ENCODE results near the gene SYNJ2. TPM values are rescaled to one million over a fixed set of nuclear protein-coding genes. Genes with fewer than 3 reads are reported as not detected.

SYNJ2 gene
- total and polyA plus RNA-seq, 2 of the 4 experiments (the other 2 are of a cell fraction), result 40.8 to 45.2 TPM

DNA sequence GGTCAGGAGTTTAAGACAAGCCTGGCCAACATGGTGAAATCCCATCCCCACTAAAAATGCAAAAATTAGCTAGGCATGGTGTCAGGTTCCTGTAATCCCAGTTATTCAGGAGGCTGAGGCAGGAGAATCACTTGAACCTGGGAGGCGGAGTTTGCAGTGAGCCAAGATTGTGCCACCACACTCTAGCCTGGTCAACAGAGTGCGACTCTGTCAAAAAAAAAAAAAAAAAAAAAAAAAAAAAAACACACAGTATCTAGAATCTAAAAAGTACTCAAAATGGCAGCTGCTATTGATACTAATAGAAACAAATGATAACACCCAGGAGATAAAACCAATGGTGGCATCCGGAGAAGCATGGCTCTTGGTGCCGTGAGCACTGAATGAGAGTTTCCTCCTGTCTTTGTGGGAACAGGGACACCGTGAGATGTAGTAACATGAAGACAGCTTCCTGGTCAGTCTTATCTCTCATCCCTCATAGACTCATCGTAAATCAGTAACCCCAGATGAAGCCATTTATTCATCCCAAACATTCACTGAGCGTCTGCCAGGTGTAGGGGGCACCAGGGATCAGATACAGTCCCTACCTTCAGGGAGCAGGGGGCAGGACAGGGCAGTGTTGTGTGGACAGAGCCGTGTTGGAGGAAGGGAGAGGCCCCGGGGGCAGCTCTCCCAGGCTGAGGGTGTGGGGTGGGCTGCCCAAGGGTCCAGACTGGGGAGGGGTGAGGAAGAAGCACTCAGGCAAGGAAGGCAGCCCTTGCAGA is 66.1 kb downstream of the SYNJ2 start:
- no peak overlapping the region for H3K9ac ChIP-seq (ENCODE audit: low read depth, low read length)
- dilution Hi-C loops (cut with HindIII; ENCODE audit: low sequenced_read_pairs, unreplicated experiment), result no loop called here
- TF ChIP-seq RFX5 (IDR thresholded peaks at IDR 0.05; ENCODE audit: low read depth, low read length), result no peak
- no peak for TF ChIP-seq NFE2L2 (IDR thresholded peaks at IDR 0.05; ENCODE audit: low read depth, low read length)
- TF ChIP-seq MXI1 (IDR thresholded peaks at IDR 0.05; ENCODE audit: borderline replicate concordance, low read depth, low read length), result no peak
- TF ChIP-seq CEBPB (IDR thresholded peaks at IDR 0.05; ENCODE audit: low read depth, low read length), result no peak
- no peak for TF ChIP-seq FOS (IDR thresholded peaks at IDR 0.05; ENCODE audit: low read depth, low read length)
- no peak for TF ChIP-seq POLR2A (IDR thresholded peaks at IDR 0.05; ENCODE audit: low read depth, low read length)
- no peak for TF ChIP-seq CHD1 (IDR thresholded peaks at IDR 0.05; ENCODE audit: low read depth, low read length)
- TF ChIP-seq MAFK (IDR thresholded peaks at IDR 0.05; ENCODE audit: low read depth, low read length), result no peak
- TF ChIP-seq, protein P1, sequence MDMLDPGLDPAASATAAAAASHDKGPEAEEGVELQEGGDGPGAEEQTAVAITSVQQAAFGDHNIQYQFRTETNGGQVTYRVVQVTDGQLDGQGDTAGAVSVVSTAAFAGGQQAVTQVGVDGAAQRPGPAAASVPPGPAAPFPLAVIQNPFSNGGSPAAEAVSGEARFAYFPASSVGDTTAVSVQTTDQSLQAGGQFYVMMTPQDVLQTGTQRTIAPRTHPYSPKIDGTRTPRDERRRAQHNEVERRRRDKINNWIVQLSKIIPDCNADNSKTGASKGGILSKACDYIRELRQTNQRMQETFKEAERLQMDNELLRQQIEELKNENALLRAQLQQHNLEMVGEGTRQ (IDR thresholded peaks at IDR 0.05; ENCODE audit: low read depth, low read length), result no peak
- TF ChIP-seq SMC3 (IDR thresholded peaks at IDR 0.05; ENCODE audit: low read depth, low read length), result no peak
- TF ChIP-seq CTCF (conservative IDR thresholded peaks at IDR 0.05; ENCODE audit: low read depth, low read length), result no peak
- TF ChIP-seq RAD21 (IDR thresholded peaks at IDR 0.05; ENCODE audit: low read length), result no peak
- TF ChIP-seq RCOR1 (IDR thresholded peaks at IDR 0.05; ENCODE audit: insufficient replicate concordance, low read length), result no peak
- TF ChIP-seq MAZ (IDR thresholded peaks at IDR 0.05; ENCODE audit: borderline replicate concordance, low read depth, low read length), result no peak
- TF ChIP-seq ELK1 (IDR thresholded peaks at IDR 0.05; ENCODE audit: borderline replicate concordance, low read depth, low read length), result no peak

More for the DNA sequence above, 66.1 kb downstream of the SYNJ2 start:
- Histone ChIP-seq H2BK120ac (ENCODE audit: low read depth, low read length) (peak overlapping the region; percentile 50; the same call in 1 of the 2 replicates), H2AK5ac (ENCODE audit: low read depth, low read length) (peak overlapping the region; percentile 49), H4K20me1 (ENCODE audit: insufficient read depth, low read length) (no peaks in the 10 kb centered on the region), H3K79me1 (ENCODE audit: low read depth in 1 of 2, low read length in 2 of 2) (peaks cover 44 to 84% of the 10 kb centered on the region in 2 experiments), H4K5ac (ENCODE audit: low read depth, low read length) (peak overlapping the region; percentile 53; the same call in 1 of the 2 replicates), H3K4me3 (ENCODE audit: insufficient read depth, low read depth, low read length) (no peak overlapping the region), H2BK15ac (ENCODE audit: low read depth, low read length) (no peak overlapping the region), H3K4ac (ENCODE audit: low read depth, low read length) (peak overlapping the region; percentile 51), H4K8ac (ENCODE audit: low read depth in 2 of 2, low read length in 2 of 2) (peak overlapping the region in 1 of 2 experiments; percentile 41; a peak in 1 of 4 replicates), H4K91ac (ENCODE audit: insufficient read depth, low read depth, low read length) (peak overlapping the region; percentile 51), H3K36me3 (ENCODE audit: control insufficient read depth, insufficient read depth, low read length) (peaks cover 37% of the 10 kb centered on the region), H2AFZ (replicated peaks; ENCODE audit: low read length, poor library complexity) (no peak overlapping the region), H3K9me3 (ENCODE audit: control insufficient read depth, insufficient read depth, low read length) (no peaks in the 10 kb centered on the region), H3K18ac (ENCODE audit: low read depth, low read length) (peak overlapping the region; percentile 18; the same call in 1 of the 2 replicates), H2AK9ac (replicated peaks; ENCODE audit: low read depth, low read length, poor library complexity) (peak overlapping the region; percentile 44), H2BK20ac (ENCODE audit: low read depth, low read length) (no peak overlapping the region), H3K14ac (replicated peaks; ENCODE audit: low read depth, low read length) (0 out of 2 replicates have a peak overlapping the region, but pooled peaks have one; percentile 37), H3K27ac (ENCODE audit: insufficient read depth, low read length) (no peak overlapping the region), H3K27me3 (ENCODE audit: control insufficient read depth, insufficient read depth, low read length) (no peaks in the 10 kb centered on the region), H2BK5ac (ENCODE audit: low read depth, low read length, poor library complexity, severe bottlenecking) (peak overlapping the region; percentile 10), H3K23ac (ENCODE audit: low read depth, low read length) (peak overlapping the region; percentile 72; the same call in 1 of the 2 replicates), H3K9me1 (ENCODE audit: insufficient read depth, low read length) (peaks cover 59% of the 10 kb centered on the region), H3K4me2 (ENCODE audit: low read depth, low read length) (no peak overlapping the region), H3K4me1 (ENCODE audit: control insufficient read depth, insufficient read depth, low read length) (peaks cover 15% of the 10 kb centered on the region), H3K56ac (ENCODE audit: extremely low read depth, insufficient read depth, low read length) (no peak overlapping the region)
- WGBS, 2 experiments (ENCODE audit: extremely low coverage in 2 of 2, insufficient read length in 1 of 2), result 61% methylated on average over 2 of the region's 9 CpGs; no CpG with 5 or more reads in 1 of the 2 experiments
- BruUV-seq (replicated peaks), result no TSS peak
- in situ Hi-C loops (cut with MboI; ENCODE audit: low sequenced_read_pairs) (no loop called here), intact Hi-C loops (cut with micrococcal nuclease) (no loop called here)
- ATAC-seq (ENCODE audit: low read depth) (no peak), DNase-seq (no peak)
- POLR2A ChIA-PET (ENCODE audit: unreplicated experiment), result no interaction called here
- CTCF ChIA-PET, result no interaction called here
